Breast epithelium (tissue), 3 donors: ENCODE results near the gene TJP2.
"Not testable (repeated sequence)": the region's sequence is repeated elsewhere in the genome, so short reads cannot be mapped to it uniquely, and the experiment has no call there.

Experiments
- CTCF ChIP-seq, 3 donors: fragments of 450-650 bp; IDR thresholded peaks; one replicate each; pipeline ENCODE4 v1.5.1; 2016 to 2017; ENCODE audit warnings: antibody characterized with exemption in 3 of 3, mild to moderate bottlenecking in 3 of 3, moderate library complexity in 3 of 3
- POLR2A ChIP-seq: fragments of 450-650 bp; IDR thresholded peaks from one replicate; pipeline ENCODE4 v1.6.1; 2016; ENCODE audit warnings: antibody characterized with exemption, mild to moderate bottlenecking, moderate library complexity
- POLR2AphosphoS5 ChIP-seq, 3 donors: sonication (generic); formaldehyde crosslinking; IDR thresholded peaks; one replicate each; pipeline ENCODE4 v1.6.1; 2017; ENCODE audit warnings: antibody characterized with exemption in 3 of 3

DNA sequence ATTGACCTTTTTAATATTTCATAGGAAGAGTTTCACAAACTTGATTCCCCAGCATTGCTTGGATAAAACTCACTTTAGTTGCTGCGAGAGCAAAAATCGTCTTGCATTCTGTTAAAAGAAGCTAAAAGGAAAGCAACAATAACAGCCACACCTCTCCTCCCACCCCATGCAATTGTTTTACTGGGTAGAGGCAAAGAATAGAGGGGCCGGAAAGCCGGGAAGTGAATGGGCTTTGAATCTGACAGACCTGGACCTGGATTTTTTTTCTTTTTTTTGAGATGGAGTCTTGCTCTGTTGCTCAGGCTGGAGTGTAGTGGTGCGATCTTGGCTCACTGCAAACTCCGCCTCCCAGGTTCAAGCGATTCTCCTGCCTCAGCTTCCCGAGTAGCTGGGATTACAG, 9.5 kb upstream of the TJP2 start:
- TF ChIP-seq CTCF (IDR thresholded peaks at IDR 0.05); POLR2AphosphoS5 (IDR thresholded peaks at IDR 0.05); POLR2A: not testable (repeated sequence)
